HG03066 (cell line): Measurements from ENCODE around the gene RPP40.

Experiments used
- ATAC-seq: cut with Tn5 transposase; IDR thresholded peaks from one replicate; pipeline ENCODE4 v1.9.1; 2021; ENCODE audit warnings: low read depth; ENCODE audit not compliant: unreplicated experiment

The RPP40 gene

GRCh38 chr6:4971851-4972250 is 32.0 kb downstream of the RPP40 start:
- no peak for ATAC-seq

- ATAC-seq: no peak
These were observed 33.0 kb downstream of the RPP40 start for GRCh38 chr6:4970739-4971395.

GRCh38 chr6:4969609-4970285 is 34.1 kb downstream of the RPP40 start:
- no peak for ATAC-seq

DNA sequence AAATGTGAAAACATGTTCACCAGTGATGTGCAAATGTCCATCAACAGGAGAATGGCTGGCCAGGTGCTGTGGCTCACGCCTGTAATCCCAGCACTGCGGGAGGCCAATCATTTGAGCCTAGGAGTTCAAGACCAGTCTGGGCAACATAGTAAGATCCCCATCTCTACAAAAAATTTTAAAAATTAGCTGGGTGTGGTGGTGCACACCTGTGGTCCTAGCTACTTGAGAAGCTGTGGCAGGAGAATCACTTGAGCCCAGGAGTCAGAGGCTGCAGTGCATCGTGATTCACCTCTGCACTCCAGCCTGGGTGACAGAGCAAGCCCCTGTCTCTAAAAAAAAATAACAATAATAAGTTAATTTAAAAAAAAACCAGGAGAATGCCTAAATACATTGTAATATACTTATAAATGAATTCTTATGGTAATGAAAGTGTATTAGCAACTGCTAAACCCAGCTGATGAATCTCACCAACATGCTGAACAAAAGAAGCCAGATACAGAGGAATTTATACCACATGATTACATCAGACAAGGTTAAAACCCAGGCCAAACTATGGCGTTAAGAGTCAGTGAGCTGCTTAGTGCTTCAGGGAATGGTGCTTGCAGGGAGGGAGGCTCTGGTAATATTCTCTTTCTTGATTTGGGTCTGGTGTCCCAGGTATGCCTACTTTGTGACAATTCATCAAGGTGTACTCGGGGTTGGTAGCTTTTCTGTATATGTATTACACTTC is 36.4 kb downstream of the RPP40 start:
- ATAC-seq: no peak

DNA sequence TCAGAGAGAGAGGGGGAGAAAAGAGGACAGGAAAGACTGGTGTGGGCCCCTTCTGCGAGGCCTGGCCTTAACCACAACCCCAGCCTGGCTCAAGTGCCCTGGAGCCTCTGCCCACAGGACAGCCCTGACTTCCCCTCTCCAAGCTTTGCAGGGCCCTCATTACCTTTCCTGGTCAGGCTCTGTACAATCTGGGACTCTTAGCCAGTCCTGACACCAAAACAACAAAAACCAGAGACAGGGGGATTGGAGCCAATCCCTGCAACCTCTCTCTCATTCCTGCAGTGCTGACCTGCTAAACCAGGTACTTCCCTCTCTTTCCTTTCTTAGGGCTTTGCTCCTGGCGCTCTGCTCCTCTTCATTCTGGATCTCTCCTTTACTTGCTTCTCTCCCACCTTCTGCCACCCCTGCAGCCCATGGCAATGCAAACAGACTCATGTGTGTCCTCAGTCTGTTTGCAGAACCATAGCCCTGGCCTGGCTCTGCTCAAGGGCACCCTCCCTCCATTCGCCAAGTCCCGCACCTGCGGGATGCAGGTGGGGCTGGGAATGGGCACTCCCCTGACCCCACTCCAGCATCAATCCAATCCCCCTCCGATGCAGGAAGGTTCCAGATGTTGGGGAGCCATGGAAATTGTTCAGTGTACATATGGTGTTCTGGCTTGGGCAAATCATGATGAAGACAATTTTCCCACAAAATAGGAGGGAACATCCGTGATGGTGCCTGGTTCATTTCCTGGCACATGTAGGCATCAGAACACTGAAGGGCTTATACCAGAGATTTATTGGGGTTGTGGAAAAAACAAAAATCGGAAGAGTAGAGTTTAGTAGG is 38.1 kb downstream of the RPP40 start:
- ATAC-seq: no peak

DNA sequence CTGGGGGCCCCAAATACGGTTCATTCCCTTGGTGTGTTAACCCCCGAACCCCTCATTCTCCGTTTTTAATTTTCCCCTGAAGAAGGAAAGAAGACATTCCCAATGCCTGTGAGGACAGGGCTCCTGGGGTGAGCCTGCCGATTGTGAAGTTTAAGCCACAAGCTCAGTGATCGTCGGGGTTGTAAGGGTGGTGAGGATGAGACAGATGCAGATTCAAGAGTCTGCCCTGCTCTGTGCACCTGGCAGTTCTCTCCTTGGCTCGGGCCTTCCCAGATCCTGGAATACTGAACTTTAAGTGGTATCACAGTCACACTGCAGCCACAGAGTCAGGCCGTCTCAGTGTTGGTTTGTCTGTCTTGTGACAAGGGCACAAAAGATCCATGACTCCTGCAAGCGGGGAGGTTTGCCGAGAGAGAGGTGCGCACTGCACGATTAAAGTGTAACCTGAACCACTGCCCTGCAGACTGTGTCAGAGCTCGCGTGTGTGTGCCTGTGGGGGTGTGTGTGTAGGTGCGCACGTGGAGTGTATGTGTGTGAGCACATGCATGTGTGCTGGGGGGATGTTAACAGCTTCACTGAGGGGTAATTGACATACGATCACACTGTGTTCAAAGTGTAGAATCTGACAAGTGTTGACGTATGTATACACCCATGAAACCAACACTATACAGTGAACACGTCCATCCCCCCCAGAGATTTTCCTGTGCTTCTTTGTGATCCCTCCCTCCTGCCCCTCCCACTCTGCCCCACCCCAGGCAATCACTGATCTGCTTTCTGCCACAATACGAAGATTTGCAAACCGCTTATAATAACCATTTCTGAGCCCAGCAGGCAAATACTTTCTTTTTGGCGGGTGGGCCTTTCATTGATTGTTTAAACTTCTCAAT is 38.9 kb downstream of the RPP40 start:
- no peak for ATAC-seq

DNA sequence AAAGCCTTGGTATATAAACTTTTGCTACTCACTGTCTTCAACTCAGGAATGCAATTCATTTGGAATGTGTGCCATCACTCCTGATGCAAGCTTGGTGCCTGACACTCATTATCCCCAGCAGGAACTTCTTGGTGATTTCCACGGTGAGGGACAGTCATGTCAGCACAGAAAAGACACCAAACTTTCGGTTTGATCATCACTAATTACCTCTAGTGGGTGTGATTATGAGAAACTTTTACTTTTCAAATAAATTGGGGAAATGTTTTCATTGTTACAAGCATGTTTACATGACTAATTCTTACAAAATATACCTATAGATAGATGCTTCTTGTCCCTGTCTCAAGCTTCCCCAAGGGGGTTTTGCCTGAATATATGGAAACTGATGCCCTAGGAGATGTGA is 40.9 kb downstream of the RPP40 start:
- ATAC-seq: no peak

- no peak for ATAC-seq
These were observed 42.3 kb downstream of the RPP40 start for GRCh38 chr6:4961322-4962168.

DNA sequence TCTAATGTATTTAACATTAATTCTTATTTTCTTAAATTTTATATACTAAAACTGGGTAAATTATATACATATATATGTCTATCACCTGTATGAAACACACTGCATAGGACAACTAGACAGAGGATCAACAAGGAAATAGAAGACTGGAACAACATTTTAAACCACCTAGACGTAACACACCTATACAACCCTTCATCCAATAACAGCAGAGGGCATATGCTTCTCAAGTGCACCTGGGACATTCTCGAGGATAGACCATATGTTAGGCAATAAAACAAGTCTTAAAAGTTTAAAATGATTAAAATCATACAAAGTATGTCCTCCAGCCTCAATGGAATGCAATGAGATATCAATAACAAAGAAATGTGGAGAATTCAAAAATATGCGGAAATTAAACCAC is 45.2 kb downstream of the RPP40 start:
- ATAC-seq: no peak

DNA sequence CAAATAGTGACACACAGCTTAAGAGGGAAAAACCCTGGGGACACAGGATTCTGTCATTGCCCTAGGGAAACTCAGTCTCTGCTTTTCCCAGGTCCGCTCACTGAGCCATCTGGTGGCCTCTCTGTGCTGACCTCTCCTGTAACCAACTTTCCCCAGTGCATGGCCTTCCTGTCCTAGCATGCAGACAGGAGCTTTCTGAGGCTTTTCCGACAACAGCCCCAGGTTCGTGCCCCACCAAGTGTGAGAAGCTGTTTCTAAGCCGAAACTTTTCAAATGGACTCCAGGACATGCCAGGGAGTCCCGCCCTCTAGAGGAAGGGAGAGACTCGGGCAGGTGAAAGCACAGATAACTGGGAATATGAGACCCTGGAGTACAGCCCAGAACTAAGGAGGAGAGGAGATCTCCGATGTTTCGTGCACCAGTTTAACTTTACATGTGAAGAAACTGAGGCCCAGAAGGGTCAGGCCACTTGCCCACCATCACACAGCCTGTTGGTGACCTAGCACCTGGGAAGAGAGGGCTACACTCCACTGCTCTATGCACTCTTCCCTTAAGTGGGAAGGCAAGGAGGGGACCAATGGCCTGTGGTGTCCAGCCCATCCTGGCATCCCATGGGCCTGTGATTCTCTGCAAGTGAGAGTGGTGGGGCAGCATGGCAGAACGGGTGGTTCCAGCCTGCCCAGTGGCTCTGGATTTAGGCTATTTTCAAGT is 46.2 kb downstream of the RPP40 start:
- ATAC-seq: no peak

- ATAC-seq: no peak
These were observed 47.2 kb downstream of the RPP40 start for GRCh38 chr6:4956625-4957024.

GRCh38 chr6:4953440-4953839 is 50.4 kb downstream of the RPP40 start:
- ATAC-seq: no peak

DNA sequence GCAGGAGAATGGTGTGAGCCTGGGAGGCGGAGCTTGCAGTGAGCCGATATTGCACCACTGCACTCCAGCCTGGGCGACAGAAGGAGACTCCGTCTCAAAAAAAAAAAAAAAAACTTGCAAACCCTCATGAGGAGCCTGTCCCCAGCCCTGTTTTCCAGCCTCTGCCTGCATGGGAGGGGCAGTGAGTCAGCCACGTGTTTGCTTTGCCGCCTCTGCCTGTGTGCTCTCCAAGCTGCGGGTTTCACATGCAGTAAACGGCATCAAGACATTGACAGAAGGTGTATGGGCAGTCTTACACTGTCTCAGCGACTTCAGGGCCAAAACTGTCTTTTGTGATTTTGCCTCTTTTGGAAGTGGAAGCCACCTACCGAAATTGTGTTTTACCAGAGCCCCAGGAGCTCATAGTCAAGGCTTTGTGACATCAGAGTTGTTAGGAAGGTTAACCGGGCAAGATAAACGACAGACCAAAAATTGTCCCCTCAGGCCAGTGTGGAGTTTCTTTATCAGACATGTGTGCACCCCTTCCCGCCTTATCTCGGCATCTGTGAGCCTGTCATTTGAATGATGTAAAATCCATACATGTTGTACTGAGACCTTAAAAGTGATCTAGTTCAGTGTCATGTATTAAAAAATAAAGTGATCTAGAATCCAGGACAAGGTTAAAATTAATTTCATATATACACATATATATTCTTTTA is 52.9 kb downstream of the RPP40 start:
- no peak for ATAC-seq

DNA sequence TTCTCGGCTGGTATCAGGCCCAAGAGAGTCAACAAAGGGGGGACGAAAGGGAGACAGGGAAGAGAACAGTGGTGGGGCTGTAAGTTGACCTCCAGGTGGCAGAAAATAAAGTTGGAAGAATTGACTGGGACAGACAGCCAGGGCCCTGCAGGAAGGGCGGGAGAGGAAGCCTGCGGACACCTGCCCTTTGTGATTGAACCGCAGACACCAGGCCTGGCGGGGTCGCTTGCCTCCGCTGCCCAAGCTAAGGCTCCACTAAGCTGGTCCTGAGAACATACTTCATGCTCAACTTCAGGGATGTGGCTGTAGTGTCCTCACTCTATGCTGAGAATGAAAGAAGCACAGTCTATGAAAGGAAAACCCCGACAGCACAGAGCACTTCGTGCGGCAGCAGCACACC is 53.8 kb downstream of the RPP40 start:
- ATAC-seq: no peak

GRCh38 chr6:4948781-4949450 is 54.9 kb downstream of the RPP40 start:
- ATAC-seq: no peak

DNA sequence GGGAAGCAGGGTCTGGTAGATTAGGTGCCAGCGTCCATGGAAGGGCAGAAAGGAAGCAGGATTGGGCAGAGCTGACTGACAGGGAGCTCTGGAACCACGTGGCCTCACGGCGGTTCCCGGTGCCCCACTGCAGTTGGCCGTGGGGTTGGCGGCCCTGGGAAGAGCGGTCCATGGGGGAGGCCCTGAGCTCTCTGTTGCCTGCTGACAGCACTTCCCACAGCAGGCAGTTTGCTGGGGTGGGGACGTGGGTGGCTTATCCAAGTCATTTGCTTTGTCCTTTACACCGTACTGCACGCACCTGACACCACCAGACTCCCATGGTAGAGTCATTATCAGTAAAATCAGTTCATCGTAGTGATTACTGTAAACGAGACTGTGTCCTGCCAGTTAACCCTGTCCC is 56.1 kb downstream of the RPP40 start:
- no peak for ATAC-seq

DNA sequence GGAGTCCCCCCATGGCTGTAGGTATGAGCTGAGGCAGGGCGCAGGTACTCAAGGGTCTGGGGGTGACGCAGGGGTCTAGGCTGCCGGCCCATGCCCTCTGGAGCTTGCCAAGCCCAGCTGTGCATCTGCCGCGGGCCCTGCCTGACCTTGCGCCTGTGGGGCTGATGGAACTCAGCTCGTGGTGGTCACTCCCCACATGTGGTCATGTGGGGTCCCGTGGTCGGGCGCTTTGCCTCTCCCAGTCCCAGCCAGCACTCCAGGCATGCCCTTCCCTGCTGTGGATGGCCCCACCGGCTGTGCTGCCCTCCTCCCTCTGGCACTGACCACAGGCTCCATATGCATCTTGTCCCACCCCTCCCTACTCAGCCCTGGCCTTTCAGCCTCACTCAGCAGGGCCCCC is 57.3 kb downstream of the RPP40 start:
- ATAC-seq: no peak
